ENCODE measurements around the gene PRIM1.
"Not testable (repeated sequence)": the region's sequence is repeated elsewhere in the genome, so short reads cannot be mapped to it uniquely, and the experiment has no call there.

Gene PRIM1

DNA sequence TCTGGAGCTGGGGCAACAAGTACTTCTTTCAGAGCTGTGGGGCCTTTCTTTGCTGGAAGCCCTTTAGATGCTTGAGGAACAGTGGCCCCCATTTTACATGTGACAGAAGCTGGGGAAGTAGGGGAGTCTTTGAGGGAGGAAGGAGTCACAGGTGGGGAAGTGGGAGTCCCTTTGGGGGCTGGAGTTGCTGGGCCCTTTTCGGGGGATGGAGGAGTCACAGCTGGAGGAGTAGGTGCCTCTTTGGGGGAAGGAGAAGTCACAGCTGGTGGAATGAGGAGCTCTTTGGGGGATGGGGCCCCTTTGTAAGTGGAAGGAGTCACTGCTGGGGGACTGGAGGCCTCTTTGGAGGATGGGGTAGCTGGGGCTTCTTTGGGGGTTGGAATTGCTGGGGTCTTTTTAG, 35.7 kb downstream of the PRIM1 start:
- no peak for DNase-seq

DNA sequence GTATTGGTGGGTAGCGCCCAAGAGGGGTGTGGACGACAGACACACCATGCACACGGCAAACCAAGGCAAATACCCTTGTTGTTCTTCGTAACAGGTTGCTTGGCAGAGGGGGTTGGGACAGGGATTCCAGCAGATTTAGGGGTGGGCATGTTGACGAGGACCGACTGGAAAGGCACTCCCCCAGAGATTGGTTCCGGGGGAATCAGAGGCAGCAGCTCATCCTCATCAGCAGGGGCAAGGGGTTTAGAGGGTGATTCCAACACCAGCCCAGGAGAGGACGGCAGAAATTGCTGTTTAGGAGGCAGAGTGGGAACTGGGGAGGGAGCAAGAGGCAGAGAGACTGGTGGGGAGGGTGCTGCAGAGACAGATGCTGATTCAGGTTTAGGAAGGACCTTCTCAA, 36.3 kb downstream of the PRIM1 start:
- no peak for DNase-seq

DNA sequence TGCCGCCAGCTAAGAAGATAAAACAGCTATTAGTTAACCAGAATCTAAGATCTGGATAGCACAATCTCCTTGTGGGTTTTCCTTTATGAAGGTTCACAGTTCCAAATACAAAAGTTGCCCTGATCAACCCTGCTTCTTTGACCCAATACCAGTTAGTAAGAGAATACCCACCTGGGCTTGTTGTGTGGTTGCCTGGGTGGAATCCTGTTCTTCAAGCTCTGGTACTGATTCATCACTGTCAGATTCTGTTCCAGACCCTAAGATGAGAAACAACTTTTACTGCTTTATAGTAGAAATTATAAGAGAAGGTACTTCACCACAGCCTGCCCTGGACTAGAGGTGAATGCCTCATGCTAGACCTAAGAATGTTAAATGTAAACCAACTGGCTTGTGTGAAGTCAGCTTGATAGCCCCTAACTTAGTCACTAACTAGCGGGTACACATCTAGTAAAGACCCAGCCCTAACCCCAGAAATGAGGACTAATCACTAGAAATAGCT, 37.6 kb downstream of the PRIM1 start:
- DNase-seq: no peak

DNA sequence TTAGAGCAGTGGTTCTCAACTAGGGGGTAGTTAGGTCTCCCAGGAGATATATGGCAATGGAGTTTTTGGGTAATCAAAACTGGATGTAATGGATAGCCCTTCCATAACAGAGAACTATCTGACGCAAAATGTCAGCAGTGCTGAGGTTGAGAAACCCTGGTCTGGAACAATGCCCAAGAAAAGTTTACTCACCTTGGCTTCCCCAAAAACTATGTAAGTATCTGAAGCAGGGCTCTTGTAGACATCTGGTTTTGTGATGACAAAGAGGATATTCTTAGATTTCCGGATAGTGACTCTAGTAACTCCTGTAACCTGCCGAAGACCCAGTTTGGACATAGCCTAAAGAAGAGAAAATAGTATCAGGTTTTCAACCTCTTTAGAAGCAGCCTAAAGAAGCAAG, 38.8 kb downstream of the PRIM1 start:
- no peak for DNase-seq

DNA sequence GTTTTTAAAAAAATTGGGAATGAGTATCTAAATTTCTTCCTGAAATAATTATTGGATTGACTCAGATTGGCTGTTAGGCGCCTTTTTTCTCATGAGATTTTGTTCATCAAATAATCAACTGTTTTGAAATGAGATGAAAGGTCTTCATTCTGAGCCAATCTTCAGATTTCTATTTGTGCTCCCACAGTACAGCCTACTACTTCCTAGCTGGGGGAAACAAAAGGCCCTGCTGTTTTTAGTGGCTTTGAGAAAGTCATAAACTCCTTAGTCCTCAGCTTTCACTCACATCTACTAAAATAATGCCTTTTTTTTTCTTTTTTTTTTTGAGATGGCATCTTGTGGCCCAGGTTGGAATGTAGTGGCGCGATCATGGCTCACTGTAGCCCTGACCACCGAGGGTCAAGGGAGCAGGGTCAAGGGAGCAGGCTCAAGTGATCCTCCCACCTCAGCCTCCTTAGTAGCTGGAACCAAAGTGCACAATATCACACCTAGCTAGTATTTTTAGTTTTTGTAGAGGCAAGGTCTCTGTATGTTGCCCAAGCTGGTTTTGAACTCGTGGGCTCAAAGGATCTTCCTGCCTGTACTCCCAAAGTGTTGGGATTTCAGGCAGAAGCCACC, 42.3 kb downstream of the PRIM1 start:
- DNase-seq: no peak

DNA sequence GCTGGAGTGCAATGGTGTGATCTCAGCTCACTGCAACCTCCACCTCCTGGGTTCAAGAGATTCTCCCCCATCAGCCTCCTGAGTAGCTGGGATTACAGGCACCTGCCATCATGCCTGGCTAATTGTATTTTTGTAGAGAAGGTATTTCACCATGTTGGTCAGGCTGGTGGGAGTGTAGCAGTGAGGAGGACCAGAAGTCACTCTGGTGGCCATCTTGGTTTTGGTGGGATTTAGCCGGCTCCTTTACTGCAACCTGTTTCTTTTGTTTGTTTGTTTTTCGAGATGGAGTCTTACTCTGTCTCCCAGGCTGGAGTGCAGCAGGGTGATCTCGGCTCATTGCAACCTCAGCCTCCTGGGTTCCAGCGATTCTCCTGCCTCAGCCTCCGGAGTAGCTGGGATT, 47.6 kb downstream of the PRIM1 start:
- DNase-seq: not testable (repeated sequence)

DNA sequence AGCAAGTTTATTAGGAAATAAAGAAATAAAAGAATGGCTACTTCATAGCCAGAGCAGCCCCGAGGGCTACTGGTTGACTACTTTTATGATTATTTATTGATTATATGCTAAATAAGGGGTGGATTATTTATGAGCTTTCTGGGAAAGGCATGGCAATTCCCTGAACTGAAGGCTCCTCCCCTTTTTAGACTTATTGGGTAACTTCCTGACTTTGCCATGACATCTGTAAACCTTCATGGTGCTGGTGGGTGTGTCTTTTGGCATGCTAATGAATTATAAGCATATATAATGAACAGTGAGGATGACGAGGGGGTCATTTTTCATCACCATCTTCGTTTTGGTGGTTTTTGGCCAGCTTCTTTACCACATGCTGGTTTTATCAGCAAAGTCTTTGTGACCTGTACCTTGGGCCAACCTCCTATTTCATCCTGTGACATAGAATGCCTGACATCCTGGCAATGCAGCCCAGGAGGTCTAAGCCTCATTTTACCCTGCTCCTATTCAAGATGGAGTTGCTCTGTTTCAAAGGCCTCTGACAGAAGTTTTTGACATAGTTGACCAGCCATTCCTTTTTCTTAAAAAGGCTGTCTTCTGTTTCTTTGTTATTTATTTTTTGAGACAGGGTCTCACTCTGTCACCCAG, 53.0 kb downstream of the PRIM1 start:
- no peak for DNase-seq

DNA sequence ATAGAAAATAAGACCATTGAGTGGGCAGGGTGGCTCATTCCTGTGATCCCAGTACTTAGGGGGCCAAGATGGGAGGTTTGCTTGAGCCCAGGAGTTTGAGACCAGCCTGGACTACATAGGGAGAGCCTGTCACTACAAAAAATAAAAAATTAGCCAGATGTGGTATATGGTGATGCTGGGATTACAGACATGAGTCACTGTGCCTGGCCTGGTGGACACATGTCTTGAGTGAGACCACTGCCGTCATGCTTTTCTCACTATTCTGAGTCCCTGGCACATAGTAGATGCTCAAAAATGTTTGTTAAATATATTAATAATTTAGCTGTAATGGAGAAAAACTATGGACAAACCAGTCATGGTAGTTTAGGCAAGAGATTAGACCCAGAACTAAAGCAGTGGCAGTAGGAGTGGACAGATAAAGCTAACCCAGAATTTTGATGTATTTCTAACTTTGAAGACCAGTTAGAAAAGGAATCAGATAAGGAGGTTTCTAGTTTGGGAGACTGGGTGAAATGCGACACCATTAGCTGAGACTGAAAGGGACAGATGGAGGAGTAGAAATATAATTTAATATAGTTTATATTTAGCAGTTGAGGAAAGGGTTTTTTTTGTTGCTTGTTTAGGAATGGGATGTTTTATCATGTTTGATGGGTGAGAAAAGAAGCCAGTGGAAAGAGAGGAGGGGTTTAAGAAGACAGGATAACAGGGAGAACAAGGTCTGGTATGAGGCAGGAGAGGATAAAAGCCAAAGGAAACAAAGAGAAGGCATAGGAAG, 56.6 kb downstream of the PRIM1 start:
- DNase-seq: no peak

DNA sequence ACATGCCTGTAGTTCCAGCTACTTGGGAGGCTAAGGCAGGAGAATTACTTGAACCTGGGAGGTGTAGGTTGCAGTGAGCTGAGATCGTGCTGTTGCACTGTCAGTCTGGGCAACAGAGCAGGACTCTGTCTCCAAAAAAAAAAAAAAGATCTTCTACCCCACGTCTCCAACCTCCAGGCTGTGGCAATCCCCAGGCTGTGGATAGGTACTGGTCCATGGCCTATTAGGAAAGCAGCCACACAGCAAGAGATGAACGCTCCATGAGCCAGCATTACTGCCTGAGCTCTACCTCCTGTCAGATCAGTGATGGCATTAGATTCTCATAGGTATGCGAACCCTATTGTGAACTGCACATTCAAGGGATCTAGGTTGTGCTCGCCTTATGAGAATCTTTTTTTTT, 58.0 kb downstream of the PRIM1 start:
- DNase-seq: no peak

DNA sequence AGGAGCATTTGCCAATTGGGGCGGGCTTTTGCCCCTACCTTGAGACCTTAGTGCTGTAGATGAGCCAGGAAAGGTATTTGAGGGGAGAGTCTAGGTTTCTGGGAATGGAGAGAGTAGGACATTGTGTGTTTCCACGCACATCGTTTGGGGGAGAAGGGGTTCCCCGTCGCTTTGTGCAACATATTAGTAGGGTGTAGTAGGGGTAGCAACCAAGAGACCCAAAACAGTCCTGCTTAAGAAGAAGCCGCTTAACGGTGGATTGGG, 63.3 kb downstream of the PRIM1 start:
- no peak for DNase-seq

DNA sequence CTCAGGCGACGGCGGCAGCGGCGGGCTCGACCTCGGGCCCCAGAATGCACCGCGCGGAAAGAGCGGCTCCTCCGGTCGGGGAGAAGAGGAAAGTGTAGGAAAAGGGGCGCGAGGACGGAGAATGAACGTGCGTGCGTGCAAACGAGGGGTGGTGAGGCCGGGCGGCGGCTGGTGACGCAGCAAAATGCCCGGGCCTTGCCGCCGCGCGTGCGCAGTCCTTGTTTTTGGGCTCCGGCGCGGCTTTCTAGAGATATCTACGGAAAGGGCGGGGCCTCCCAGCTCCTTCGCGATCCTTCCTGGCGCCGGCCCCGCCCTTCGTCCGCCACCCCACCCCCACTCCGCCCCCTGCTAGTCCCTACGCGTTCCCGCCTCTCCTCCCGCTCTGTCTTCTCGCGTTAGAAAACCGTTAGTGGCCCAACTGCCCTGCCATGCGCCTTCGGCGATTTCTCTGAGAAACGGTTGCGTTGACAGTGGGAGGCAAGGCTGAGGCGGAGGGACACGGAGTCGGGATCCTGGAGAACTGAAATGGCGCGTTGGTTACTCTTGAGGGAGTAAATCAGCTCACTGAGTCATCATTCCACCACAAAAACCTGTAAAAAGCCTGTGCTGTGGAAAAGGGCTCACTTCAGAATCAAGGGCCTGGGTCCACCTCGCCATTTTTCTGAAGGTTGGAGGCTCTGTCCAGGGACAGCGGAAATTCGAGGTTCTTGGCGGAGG, 63.8 kb downstream of the PRIM1 start, which contains the start of gene PTGES3:
Gene PTGES3 (minus strand): TSS at position 156 of the 717 bp plus-strand sequence. CDS start 285 bp downstream, outside the sequence.
- peak; percentile 97 to 98 for DNase-seq

DNA sequence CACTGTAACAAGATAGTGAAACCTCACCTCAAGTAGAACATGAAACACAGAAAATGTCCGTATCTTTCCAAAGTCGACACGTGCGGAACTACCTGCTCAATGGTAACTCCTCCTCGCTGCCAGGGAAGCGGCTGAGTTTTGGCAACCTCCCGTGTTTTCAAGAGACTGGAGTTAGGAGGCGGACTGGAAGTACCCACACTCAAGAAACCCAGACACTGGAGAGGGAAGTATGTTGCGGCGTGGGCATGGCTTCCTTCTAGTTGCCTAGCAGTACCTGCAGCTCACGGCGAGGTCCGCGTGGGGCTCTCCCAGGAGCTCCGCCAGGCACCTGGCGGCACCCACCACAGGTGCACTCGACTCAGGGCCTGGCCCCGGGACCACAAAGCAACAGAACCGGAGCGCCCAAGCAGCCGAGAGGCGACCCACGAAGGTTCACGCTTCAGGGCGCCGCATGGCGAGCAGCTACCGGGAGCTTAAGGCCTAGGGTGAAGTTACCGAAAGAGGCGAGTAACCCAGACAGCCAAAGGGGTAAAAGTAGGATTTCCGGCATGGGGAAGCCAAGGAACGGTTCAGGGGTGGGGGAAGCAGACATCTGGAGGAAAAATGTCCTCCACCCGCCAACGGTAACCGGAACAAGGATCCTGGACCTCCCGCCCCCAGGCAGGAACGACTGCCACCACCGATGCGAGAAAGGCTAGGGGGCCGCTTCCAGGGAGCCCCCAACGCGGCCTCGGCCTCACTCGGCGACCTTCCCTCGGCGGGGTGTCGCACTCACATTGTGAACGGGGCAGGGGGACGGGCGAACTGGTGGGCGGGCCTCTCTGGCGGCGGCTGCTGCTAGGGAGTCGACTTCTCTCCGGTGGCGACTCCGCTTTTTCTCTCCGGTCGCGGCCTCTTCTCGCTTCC, 64.6 kb downstream of the PRIM1 start:
- peak; percentile 48 to 66 for DNase-seq

DNA sequence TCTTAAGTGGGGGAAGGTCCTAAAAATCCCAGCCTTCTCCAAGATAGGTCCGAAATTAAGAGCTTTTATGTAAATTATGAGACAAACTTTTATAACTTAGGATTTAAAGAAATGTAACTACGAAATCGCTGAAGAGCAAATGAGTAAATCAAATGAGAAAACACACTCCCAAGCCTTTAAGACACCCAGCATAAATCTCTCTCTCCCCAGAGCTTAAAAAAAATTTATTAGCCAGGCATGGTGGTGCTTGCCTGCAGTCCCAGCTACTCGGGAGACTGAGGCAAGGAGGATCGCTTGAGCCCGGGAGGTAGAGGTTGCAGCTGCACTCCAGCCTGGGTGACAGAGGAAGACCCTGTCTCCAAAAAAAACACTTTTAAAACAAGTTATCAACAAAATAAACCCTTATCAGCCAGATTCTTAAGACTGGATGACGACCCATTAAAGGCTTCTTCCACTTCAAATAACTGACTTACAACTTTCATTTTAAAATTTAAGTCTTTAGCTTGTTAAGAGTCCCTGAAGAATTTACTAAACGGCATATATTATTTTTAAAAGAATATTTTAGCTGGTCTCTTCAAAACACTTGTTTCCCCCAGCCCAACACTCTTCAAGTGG, 67.3 kb downstream of the PRIM1 start:
- DNase-seq: no peak

DNA sequence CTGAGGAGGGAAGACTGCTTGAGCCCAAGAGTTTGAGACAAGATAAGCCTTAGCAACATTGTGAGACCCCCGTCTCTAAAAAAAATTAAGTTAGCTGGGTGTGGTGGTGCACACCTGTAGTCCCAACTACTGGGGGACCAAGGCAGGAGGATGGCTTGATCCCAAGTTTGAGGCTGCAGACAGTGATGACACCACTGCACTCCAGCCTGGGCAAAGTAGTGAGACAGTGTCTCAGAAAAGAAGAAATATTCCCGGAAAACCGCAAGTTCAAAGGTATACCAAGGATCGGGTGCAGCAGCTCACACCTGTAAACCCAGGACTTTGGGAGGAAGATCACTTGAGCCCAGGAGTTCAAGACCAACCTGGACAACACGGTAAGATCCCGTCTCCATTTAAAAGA, 69.8 kb downstream of the PRIM1 start:
- no peak for DNase-seq

Measured in stimulated activated CD4-positive, alpha-beta T cell treated with anti-CD3 and anti-CD28 coated beads, Interleukin-4, amount 100 ng/mL, for 4 hours (primary cell).